Suppressor macrophage treated with lipopolysaccharide for 4 hours (primary cell): ENCODE data around the gene RTBDN.
"Not testable (repeated sequence)": the region's sequence is repeated elsewhere in the genome, so short reads cannot be mapped to it uniquely, and the experiment has no call there.

Source experiments
- DNase-seq: peaks from one replicate; pipeline ENCODE4 v3.0.0-alpha.2; 2020

The RTBDN gene

DNA sequence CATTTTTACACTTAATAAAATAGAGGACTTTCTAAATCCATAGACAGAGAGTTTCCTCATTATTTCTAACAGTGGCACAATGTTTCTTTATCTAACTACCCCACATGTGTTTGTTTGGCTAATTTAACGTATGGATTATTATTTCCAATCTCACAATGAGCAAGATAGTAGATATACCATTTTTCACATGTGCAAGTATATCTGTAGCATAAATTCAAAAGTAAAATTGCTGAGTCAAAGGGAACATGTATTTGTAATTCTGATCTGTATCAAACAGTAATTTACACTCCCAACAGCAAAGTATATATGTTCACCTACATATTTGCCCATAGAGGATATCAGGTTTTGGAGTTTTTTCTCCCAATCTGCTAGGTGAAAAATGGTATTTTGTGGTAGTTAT is 22.3 kb upstream of the RTBDN start:
- no peak for DNase-seq

DNA sequence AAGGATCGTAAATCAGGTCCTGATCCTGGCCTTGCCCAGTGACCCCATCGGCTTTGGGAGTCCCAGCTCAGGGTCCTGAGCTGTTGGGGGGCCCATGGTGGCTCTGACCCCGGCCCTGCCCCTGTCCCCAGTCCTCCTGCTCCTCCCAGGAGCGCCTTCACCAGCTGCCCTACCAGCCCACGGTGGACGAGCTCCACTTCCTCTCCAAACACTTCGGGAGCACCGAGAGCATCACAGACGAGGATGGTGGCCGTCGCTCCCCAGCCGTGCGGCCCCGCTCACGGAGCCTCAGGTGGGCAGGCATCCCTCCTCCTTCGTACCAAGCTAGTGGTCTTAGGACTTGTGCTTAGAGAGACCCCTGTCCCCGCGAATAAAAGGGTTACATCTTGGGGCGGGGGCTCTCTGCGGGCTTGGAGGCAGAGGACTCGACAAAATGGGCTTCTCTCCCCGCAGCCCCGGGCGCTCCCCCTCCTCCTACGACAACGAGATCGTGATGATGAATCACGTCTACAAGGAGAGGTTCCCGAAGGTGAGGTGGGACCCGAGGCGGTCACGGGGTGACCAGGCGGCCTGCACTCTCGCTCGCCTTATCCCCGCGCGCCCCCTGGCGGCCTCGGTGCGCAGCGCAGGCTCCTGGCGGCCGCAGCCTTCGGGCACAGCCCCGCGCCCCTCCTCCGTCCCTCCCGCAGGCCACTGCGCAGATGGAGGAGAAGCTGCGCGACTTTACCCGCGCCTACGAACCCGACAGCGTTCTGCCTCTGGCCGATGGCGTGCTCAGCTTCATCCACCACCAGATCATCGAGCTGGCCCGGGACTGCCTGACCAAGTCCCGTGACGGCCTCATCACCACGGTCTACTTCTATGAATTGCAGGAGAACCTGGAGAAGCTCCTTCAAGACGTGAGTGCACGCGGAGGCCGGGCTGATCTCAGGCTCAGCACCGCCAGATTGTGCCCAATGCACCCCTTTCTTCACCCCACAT is 13.1 kb upstream of the RTBDN start:
- DNase-seq: peak; percentile 88

DNA sequence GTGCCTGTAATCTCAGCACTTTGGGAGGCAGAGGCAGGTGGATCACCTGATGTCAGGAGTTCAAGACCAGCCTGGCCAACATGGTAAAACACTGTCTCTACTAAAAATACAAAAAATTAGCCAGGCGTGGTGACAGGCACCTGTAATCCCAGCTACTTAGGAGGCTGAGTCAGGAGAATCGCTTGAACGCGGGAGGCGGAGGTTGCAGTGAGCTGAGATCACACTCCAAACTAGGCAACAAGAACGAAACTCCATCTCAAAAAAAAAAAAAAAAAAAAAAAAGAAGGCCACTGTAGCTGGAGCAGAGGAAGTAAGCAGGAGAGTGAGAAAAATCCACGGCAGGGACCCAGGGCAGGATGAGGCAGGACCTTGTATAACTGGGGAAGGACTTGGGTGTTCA is 12.2 kb upstream of the RTBDN start:
- DNase-seq: not testable (repeated sequence)

DNA sequence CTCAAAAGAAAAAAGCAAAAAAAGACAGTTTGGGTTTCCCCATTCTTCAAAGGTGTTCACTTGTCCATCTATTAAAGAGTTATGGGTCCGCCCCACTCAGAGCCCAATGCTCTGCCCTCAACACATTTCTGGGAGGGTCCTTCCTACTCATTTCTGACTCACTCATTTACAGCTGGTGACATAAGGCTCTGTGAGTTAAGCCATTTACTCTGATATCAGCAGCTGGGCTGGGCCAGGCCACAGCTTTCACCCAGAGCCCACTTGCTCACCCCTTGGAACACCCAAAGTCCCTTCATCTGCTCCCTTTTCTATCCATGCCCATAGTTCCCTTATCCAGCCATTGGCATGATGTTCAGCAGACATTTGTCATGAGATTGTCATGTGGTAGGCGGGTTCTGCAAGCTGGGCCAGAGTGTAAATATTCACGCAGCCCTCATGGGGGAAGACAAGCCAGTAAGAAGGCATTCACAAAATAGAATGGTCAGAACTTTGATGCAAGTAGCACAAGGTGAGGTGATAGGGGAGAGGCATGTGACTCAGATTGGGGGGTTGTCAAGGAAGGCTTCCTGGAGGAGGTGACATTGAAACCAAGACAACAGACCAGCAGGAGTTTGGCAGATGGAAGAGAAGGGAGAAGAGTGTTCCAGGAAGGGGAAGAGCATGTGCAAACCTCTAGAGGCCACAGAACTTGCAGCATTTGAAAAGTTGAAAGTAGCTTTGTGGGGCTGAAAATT is 9.8 kb upstream of the RTBDN start:
- DNase-seq: peak; percentile 57

DNA sequence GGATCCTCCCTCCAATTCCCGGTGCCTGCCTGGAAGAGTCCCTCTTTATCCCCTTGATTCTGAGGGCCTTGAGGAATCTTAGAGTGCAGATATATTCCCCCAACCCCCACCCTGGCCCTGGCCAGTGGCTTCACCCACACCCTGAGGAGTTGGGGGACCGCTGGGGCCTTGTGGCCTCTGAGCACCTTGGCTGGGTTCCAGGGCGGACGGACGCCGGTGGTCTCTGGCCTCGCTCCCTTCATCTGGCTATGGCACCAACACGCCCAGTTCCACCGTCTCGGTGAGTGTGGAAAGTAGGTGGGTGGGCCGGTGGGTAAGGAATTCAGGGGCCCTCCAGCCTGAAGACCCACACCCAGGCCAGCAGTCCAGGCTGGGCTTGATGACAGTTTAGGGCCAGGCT is 8.9 kb upstream of the RTBDN start:
- DNase-seq: no peak

DNA sequence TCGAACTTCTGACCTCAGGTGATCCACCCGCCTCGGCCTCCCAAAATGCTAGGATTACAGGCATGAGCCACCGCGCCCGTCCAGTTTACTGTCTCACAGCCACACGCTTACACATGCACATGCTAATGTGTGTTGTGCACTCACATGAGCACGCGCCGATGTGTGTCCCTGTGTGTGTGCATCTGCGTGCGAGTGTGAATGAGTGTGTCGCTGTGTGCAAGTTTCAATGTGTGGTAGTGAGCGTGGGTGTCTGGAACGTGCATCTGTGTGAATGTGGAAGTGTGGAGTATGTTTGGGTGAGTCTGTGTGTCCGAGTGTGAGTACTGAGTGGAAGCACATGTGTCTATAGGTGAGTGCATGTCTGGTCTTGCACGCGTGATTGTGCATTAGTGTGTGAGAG is 8.1 kb upstream of the RTBDN start:
- DNase-seq: no peak

DNA sequence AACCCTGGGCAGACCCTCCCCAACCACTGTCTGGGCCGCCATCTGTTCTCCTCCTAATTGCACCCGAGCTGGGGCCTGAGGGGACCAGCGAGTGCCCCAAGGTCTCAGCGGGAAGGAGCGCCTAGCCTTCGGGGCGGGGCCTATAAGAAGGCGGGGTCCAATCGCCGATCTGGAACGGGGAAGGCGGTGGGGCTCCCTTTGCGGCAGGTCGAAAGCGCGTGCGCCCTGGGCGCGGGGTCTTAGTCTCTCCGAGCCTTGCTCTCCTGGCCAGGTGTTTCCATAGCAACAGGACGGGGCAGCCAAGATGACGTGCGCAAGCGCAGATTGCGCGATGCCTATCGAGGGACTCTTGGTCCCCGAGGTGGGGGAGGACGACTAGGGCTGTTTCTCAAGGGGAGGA is 6.7 kb upstream of the RTBDN start:
- no peak for DNase-seq

DNA sequence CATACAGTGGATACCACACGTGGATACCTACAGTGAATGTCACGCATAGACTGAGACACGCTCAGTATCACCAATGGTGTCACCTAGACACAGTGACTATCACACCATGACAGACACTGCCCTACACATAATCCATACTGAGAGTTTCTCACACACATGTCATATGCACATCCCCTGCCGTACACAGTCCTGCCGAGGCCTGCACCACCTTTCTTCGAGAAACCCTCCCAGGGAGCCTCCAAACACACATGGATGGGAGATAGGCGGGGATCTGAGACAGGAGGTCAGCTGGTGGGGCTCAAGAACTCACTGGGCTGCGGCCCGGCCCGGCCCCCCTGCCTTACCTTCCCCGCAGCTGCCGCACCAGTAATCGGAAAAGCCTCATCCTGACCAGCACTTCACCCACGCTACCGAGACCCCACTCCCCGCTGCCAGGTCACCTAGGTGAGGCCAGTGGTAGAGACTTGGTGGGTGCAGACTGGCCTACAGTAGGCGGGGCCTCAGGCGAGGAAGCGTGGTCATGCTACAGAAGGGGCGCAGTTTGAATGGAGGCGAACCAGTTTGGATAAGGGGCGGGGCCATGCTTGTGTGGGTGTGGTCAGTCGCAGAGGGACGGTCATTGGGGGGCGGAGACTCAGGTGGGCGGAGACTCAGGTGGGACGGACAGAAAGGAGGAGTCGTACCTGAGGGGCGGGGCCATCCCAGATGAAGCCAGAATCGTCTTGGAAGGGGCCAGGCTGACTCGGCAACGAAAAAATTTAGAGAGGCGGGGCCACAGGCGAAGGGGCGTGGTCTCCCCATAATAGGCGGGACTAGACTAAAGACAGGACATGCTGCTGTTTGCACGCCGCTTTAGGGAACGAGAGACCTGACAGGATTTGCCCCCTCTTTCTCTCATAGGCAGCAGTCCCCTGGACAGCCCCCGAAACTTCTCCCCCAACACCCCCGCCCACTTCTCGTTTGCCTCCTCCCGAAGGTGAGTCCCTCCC is 6.0 kb upstream of the RTBDN start:
- peak; percentile 54 for DNase-seq

DNA sequence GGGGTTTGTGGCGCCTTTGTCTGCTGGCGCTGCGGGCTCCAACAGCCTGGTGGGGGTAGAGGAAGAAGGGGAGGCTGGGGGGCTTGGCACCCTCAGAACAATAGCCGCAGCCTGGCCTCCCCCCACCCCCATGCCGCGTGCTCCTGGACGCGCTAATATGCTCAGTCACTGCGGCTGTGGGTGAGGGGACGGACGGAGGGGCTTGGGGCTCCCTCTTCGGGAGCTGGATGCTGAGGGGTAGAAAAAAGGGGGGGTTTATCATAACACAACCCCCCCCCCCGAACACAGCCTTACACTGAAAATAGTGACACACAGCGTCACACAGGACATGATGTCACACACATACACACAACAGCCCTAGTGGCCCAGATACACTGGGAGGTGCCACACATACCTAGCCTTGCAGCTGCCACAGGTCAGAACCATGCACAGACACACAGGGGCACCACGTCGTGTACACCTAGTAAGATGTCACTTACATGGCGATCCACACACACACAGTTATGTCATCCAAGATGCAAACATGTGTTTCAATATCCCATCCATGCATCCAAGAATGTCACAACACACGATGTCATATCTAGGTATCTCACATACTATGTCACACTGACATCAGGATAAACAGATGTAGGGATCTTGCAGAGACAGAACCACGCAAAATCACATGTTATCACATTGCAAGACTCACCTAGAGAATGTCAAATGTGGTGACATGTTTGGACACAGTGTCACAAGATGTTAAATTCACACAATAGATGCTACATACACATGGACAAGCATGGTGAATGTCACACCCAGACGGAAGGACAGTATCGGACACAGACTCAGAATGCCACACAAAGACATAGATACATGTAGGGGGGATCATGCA is 4.7 kb upstream of the RTBDN start:
- DNase-seq: no peak

DNA sequence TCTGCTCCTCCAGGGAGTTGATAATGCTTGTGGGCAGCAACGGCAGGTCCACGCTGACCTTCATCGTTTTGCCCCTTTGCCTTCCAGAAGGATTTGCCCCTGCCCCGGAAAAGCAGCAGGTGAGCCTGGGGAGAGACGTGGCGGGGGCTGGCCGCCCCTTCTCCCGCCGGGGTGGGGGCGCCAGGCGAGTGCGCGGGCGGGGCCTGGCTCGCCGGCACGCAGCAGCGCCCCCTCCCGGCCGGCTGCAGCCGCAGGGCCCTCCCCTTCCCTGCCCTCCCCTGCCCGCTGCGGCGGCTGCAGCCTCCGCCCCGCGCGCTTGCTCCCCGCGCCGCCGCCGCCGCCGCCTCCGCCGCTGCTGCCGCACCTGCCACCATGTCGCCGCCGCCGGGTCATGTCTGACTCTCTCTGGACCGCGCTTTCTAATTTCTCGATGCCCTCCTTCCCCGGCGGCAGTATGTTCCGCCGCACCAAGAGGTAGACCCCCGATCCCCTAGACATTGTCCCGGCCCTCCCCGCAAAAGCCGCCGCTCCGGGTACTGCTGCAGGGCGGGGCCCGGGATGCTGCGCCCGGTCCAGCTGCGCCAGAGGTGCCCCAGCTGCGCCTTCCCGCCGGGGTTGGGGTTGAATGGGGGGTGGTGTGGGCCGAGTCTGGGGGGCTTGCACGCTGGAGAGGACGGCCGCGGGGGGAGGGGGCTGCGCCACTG is 4.0 kb upstream of the RTBDN start, which contains the start of gene MAST1:
Gene MAST1, plus strand, starts transcription at position 334 of the 704 bp plus-strand sequence. Its CDS starts 58 bp downstream, at position 392.
- peak; percentile 60 for DNase-seq

DNA sequence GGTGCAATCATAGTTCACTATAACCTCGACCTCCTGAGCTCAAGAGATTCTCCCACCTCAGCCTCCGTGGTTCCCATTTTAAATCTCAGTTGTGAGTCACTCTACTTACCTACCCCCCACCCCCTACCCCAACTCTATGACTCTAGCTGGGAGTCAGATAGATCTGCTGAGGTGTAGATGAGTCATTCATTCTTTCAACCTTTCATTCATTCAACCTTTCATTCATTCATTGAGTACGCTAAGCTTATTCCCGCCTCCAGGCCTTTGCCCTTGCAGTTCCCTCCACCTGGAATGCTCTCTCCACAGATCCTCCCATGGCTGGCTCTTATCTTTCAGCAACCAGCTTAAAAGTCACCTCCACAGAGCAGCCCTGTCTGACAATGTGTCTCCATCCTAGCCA is 2.8 kb upstream of the RTBDN start:
- DNase-seq: no peak

DNA sequence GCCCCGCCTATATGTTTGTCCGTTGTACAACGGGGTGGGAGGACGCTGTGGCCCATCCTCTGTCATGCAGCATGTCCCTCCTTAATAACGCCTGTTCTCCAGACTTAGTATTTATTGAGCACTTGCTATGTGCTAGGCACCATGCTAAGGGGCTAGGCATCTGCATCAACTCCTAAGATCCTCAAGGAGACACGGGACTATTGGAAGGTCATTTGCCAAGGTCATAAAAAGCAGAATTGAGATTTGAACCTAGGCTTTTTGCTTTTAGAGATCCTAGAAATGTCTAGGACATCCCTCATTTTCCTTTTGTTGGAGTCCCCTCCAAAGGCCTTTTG is 2.1 kb upstream of the RTBDN start:
- DNase-seq: no peak

DNA sequence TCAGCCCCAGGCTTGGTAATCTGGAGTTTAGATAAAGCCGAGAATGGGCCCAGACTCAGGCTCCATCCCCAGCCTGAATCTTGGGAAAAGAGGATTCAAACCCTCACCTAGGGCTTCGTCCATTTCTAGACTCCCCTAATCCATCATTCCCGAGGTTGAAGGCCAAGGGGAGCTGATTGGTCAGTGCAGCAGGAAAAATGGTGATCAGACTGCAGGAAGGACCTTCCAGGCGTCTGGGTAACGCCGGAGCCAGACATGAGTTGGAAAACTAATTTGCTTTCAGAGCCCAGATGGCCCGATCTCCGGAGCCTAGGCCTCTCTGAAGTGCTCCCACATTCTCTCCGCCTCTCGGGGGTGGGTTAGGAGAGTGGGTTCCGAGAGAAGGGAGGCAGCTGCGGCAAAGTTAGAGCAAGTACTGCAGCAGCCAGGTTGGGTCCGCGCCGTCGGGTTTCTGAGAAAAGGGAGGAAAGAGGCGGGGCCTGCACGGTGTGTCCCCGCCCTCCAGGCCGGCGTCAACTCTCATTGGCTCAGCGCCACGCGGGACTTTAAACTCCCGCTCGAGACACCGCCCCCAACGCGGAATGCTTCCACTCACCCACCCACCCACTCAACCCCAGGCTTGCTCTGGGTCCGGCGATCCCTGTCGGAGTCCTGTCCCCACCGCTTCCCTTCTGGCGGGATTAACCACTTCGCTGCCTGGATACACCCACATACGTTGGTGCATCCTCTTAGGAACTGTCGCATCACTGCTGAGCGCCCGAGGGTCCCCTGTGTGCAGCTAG is 788 bp upstream of the RTBDN start:
- no peak for DNase-seq

DNA sequence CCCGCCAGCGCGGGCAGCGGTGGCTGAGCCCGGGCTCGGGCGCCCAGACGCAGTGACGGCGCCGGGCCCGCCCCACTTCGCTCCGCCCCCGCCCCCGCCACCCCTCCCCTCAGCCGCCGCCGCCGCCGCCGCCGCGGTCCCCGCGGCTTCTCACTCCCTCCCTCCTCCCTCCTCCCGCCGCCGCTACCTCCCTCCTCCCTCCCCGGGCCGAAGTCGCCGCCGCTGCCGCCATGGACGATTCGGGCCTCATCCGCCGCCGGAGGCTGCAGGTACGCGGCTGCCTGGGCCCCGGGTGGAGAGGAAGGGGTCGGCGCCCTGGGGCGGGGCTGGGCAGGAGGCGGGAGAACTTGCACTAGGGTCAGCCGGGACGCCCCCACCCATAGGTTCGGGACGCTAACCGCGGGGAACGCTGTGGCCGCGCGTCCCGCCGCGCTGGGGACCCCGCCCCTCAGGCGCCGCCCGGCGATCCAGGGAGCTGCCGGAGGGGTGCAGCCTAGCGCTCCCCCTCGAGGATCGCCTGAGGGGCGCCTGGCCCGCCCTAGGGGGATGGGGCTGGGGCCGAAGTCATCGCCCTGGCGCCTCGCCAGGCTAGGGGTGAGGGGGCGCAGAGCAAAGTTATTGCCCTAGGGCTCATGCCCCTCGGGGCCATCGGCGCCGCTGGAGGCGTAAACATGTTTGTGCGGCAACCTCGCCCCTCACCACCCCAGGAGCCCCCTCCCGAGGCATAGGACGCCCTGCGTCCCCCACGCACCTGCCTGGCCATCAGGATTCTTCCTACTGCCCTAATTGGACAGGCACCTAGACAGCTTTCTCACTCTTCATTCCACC is 427 bp downstream of the RTBDN start:
- no peak for DNase-seq

DNA sequence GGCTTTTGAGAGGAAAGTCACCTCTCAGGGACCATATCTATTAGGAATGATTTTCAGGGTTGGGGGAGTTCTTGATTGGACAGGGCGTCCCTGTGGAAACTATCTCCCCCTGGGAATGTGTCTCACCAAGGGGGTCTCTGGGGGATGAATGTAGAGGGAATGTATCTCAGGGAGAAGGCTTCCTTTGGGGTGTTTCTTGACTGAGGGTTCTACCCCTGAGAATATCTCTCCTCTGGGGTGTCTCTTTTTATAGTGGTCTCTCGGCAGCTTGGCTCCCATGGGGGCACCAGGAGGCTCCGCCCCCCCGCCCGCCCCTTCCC is 1.0 kb downstream of the RTBDN start:
- no peak for DNase-seq

DNA sequence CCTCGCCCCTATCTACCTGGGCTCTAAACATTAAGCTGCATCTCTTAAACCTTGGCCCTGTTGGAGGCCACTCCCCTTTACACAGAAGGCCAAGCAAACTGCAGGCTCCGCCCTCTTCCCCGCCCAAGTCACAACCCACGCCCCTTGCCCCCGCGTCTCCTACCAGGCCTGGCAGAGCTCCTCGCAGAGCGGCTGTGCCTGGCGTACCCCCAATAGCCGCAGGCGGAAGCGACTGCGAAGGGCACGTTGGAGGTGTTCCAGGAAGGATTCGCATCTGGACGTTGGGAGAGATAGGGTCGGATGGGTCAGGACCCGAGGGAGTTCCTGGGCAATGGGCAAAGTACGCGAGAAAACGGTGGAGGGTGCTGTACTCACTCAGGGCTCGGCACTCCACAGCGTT is 5.9 kb downstream of the RTBDN start:
- DNase-seq: no peak

DNA sequence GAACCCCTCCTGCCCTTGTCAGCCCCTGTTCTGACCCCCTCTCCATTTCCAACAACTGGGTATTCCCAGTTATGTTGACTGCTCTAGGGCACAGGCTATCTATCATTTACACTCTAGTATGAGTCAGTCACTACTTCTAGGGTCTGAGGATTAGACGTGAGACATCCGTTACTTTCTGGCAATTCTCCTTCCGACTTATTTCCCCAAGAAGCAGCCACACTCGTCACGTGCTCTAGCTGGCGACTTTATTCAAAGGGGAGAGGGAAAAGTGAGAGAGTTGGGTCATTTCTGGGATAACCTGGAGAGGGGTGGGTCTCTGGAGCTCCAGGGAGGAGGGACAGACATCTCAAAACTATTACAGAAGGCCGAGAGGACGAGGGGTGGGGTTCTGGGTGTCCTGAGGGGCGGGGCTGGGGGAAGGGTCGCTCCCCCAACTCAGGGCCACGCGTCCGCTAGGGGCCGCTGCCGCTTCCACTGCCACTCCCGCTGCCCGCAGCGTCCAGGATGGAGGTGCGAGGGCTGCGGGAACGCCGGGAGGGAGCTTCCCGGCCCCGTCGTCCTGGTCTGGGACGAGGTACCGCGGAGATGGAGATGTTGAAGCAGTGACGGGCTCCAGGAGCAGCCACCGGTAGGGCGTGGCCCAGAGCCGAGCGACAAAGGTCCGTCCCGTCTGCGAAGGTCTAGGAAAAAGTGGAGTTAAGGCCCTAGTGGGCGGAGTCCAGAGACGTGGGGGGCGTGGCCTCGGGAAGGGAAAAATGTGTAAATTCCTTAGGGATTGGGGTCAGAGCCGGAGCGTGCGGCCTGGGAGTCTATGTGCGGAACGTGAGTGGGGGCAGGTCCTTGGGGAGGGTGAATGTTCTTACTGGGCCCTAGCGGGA is 8.9 kb downstream of the RTBDN start:
- peak; percentile 25 for DNase-seq

DNA sequence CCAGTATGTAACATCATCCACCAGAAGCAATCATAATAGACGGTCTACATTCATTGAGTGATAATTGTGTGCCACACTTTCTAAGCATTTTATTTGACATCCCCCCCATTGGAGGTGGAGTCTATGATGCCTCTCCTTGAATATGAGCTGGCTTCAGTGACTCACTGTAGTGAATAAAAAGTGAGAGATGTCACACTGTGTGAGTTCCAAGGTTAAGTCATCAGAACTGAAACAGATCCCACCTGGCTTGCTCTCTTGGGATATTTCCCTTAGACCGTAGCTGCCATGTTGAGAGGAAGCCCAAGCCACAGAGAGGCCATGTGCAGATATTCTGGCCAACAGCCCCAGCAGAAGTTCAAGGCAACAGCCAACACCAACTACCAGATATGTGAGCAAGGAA is 12.6 kb downstream of the RTBDN start:
- DNase-seq: no peak

DNA sequence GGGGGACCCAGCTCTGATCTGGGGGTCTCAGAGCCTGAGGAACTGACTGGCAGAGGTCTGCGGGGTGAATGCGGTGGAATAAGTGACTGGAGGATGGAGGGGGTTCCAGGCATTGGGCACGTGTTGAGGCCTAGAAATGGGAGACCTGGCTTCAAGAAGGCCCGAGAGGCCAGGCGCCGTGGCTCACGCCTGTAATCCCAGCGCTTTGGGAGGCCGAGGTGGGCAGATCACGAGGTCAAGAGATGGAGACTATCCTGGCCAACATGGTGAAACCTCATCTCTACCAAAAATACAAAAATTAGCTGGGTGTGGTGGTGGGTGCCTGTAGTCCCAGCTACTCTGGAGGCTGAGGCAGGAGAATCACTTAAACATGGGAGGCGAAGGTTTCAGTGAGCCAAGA is 16.6 kb downstream of the RTBDN start:
- not testable (repeated sequence) for DNase-seq
